WERI-Rb-1 (cell line): ENCODE results near the gene MBD1.
"Not testable (repeated sequence)": the region's sequence is repeated elsewhere in the genome, so short reads cannot be mapped to it uniquely, and the experiment has no call there.

ENCODE experiments used
- DNase-seq: peaks from one replicate; pipeline ENCODE4 v3.0.0-alpha.2; 2020
- H3K27ac ChIP-seq: fragments of 250-450 bp; sonication (Bioruptor Pico); 2 replicates; pipeline ENCODE4 v1.5.1; 2020; ENCODE audit warnings: mild to moderate bottlenecking, moderate library complexity
- H3K27me3 ChIP-seq: fragments of 250-450 bp; sonication (Bioruptor Pico); 2 replicates; pipeline ENCODE4 v1.5.1; 2021; ENCODE audit warnings: mild to moderate bottlenecking, low read depth, moderate library complexity; ENCODE audit not compliant: insufficient read depth, severe bottlenecking
- H3K36me3 ChIP-seq: fragments of 250-450 bp; sonication (Bioruptor Pico); 2 replicates; pipeline ENCODE4 v1.5.1; 2020; ENCODE audit warnings: mild to moderate bottlenecking, moderate library complexity
- H3K4me3 ChIP-seq: 2 replicates; pipeline ENCODE4 v1.5.1; 2011; ENCODE audit warnings: low read depth, mild to moderate bottlenecking, control low read depth, low read length
- H3K9me3 ChIP-seq: fragments of 250-450 bp; sonication (Bioruptor Pico); 2 replicates; pipeline ENCODE4 v1.5.1; 2021; ENCODE audit warnings: mild to moderate bottlenecking, moderate library complexity; ENCODE audit not compliant: severe bottlenecking
- CTCF ChIP-seq: IDR thresholded peaks from 2 replicates; pipeline ENCODE4 v1.5.1; 2011; ENCODE audit warnings: low read depth, mild to moderate bottlenecking, control low read depth, inconsistent platforms, low read length

The MBD1 gene

DNA sequence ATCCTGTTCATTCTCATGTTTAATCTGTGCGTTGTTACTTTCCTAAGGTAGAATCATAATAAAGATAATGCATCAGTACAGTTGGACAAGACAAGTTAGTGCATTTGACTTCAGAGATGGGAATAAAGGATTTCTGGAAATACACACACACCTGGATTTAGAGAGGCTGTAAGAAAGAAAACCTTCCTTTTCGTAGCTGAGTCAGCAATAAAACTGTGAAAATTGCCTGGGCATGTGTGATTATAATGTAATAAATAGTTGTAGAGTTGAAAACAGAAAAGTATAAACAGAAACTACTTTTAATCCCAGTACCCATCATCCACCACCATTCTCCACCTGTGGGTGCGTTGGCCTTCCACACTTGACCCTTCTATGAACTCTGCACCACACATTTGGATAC is 30.4 kb downstream of the MBD1 start:
- TF ChIP-seq CTCF = no peak
- H3K9me3 ChIP-seq = peaks cover 8% of the 10 kb centered on the region

GRCh38 chr18:50249576-50249975 is 31.7 kb downstream of the MBD1 start:
- TF ChIP-seq CTCF = no peak
- Histone ChIP-seq H3K9me3 (peaks cover 3% of the 10 kb centered on the region), H3K4me3 (no peak overlapping the region), H3K36me3 (no peaks in the 10 kb centered on the region), H3K27me3 (no peaks in the 10 kb centered on the region), H3K27ac (no peak overlapping the region)
- no peak for DNase-seq

More for the DNA sequence above, 30.4 kb downstream of the MBD1 start:
- Histone ChIP-seq H3K27ac (no peak overlapping the region), H3K4me3 (no peak overlapping the region), H3K27me3 (no peaks in the 10 kb centered on the region), H3K36me3 (no peaks in the 10 kb centered on the region)
- DNase-seq = no peak

GRCh38 chr18:50247561-50247960 is 33.8 kb downstream of the MBD1 start:
- H3K9me3 ChIP-seq = no peaks in the 10 kb centered on the region
- H3K27ac ChIP-seq = no peak overlapping the region
- H3K36me3 ChIP-seq = no peaks in the 10 kb centered on the region
- no peak overlapping the region for H3K4me3 ChIP-seq
- DNase-seq = no peak
- H3K27me3 ChIP-seq = no peaks in the 10 kb centered on the region
- TF ChIP-seq CTCF = no peak

DNA sequence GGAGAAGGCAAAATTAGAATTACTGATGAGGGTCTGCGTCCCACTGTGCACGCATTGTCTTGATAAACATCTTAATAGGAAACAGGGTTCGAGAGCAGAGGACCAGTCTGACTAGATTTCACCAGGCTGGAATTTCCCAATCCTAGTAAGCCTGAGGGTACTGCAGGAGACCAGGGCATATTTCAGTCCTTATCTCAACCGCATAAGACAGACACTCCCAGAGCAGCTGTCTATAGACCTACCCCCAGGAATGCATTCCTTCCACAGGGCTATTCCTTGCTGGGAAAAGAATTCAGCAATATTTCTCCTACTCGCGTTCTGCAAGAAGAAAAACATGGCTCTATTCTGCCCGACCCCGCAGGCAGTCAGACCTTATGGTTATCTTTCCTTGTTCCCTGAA is 39.6 kb downstream of the MBD1 start:
- not testable (repeated sequence) for DNase-seq, H3K4me3 ChIP-seq, H3K27ac ChIP-seq, H3K36me3 ChIP-seq, H3K9me3 ChIP-seq, H3K27me3 ChIP-seq

DNA sequence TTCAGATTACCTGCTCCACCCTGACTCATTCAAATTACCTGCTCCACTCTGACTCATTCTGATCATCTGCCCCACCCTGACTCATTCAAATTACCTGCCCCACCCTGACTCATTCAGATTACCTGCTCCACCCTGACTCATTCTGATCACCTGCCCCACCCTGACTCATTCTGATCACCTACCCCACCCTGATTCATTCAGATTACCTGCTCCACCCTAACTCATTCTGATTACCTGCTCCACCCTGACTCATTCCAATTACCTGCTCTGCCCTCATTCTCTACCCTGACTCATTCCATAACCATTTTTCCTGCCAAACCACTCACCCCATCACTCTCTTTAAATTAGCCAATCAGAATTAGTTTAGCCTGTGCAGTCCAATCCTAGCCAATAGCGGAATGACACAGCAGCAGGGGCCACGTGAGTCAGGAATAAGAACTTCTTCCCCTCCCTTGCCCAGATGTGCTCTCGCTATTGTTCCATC is 41.2 kb downstream of the MBD1 start:
- no peak for DNase-seq
- H3K27me3 ChIP-seq = no peaks in the 10 kb centered on the region
- peaks cover 9% of the 10 kb centered on the region for H3K9me3 ChIP-seq
- H3K27ac ChIP-seq = no peak overlapping the region
- no peak for TF ChIP-seq CTCF
- no peaks in the 10 kb centered on the region for H3K36me3 ChIP-seq
- no peak overlapping the region for H3K4me3 ChIP-seq

DNA sequence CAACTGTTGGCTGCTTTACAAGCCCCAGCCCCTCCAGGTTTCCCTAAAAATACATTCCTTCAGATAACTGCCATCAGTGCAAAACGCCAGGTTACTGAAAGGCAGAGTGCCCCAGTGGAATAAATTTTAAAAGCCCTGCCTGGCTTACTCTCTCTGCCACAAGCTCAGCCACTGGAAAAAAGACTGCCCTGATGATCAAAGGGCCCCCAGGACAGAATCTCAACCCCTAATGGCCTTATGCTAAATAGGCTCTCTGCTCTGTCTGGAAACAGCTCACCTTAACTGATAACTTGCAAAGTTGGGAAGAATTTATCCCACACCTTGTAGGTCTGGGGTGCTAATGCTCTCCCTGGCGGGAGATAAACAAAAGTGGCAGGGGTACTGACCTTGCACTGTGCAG is 48.9 kb downstream of the MBD1 start:
- no peak for TF ChIP-seq CTCF
- no peak overlapping the region for H3K4me3 ChIP-seq
- no peaks in the 10 kb centered on the region for H3K36me3 ChIP-seq
- H3K9me3 ChIP-seq = peaks cover 3% of the 10 kb centered on the region
- no peak overlapping the region for H3K27ac ChIP-seq
- no peak for DNase-seq
- H3K27me3 ChIP-seq = no peaks in the 10 kb centered on the region
